ENCODE results near the gene TEX22. TPM values are rescaled to one million over a fixed set of nuclear protein-coding genes. Genes with fewer than 3 reads are reported as not detected.

Gene TEX22
- total RNA-seq, 4 donors from 2014 or later, result not detected

DNA sequence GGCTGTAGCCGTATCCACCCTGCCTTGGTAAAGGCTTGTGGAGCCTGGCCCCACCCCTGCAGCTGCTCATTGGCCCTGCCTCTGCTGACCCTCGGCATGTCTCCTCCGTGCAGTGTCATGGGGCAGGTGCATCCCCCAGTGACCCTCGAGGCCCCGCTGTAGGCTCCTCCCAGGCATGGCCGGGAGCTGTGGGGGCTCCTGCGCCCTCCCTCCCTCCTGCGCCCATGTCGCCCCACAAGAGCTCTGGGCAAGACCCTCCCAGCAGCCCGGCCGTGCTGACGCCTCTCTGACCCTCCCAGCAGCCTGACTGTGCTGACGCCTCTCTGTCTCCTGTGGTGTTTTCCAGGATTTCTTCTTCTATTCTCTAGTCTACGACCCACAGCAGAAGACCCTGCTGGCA lies 55.5 kb downstream of the TEX22 start:
- no peak for TF ChIP-seq POLR2A (IDR thresholded peaks at IDR 0.05)
- TF ChIP-seq, protein P1, sequence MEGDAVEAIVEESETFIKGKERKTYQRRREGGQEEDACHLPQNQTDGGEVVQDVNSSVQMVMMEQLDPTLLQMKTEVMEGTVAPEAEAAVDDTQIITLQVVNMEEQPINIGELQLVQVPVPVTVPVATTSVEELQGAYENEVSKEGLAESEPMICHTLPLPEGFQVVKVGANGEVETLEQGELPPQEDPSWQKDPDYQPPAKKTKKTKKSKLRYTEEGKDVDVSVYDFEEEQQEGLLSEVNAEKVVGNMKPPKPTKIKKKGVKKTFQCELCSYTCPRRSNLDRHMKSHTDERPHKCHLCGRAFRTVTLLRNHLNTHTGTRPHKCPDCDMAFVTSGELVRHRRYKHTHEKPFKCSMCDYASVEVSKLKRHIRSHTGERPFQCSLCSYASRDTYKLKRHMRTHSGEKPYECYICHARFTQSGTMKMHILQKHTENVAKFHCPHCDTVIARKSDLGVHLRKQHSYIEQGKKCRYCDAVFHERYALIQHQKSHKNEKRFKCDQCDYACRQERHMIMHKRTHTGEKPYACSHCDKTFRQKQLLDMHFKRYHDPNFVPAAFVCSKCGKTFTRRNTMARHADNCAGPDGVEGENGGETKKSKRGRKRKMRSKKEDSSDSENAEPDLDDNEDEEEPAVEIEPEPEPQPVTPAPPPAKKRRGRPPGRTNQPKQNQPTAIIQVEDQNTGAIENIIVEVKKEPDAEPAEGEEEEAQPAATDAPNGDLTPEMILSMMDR (IDR thresholded peaks at IDR 0.05 in 4 of 5, conservative IDR thresholded peaks at IDR 0.05 in 1 of 5), result no peak
- Histone ChIP-seq H3K4me3 (no peak overlapping the region), H3K4me1 (peaks cover under 1 to 3% of the 10 kb centered on the region in 2 donors), H3K36me3 (peaks cover 0 to 43% of the 10 kb centered on the region in 2 donors), H3K27me3 (no peaks in the 10 kb centered on the region), H3K9me3 (no peaks in the 10 kb centered on the region), H3K27ac (no peak overlapping the region)
- no peak for DNase-seq
- intact Hi-C loops (cut with DNase I; ENCODE audit: low total_unique reads), result no loop called here
- no peak for ATAC-seq
- in situ Hi-C loops (cut with MboI; ENCODE audit: low sequenced_read_pairs in 4 of 4), result no loop called here

DNA sequence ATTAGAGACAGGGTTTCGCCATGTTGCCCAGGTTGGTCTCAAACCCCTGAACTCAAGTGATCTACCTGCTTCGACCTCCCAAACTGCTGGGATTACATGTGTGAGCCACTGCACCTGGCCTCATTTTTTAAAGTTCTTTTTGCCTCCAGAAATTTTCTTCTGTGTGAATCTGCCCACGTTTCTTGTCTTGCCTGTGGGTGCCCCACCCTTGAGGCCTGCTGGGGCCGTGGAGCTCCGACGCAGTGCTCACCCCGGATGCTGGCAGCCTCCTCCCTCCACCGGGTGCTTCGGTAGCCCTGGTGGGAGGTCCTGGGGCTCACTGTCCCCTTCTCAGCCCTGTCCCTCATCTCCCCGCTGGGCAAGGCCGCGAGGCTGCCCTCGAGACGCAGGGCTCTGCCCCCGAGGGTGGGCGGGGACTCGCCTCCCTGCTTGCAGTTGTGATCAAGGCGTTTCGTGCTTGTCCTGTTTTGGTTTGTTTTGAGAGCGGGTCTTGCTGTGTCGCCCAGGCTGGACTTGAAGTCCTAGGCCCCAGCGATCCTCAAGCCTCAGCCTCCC lies 56.8 kb downstream of the TEX22 start:
- TF ChIP-seq POLR2A (IDR thresholded peaks at IDR 0.05), result no peak
- in situ Hi-C loops (cut with MboI; ENCODE audit: low sequenced_read_pairs in 4 of 4), result no loop called here
- Histone ChIP-seq H3K36me3 (peaks cover 0 to 38% of the 10 kb centered on the region in 2 donors), H3K9me3 (no peaks in the 10 kb centered on the region), H3K4me3 (no peak overlapping the region), H3K27ac (no peak overlapping the region), H3K4me1 (no peaks in the 10 kb centered on the region), H3K27me3 (no peaks in the 10 kb centered on the region)
- DNase-seq (no peak), ATAC-seq (no peak)
- intact Hi-C loops (cut with DNase I; ENCODE audit: low total_unique reads), result no loop called here

DNA sequence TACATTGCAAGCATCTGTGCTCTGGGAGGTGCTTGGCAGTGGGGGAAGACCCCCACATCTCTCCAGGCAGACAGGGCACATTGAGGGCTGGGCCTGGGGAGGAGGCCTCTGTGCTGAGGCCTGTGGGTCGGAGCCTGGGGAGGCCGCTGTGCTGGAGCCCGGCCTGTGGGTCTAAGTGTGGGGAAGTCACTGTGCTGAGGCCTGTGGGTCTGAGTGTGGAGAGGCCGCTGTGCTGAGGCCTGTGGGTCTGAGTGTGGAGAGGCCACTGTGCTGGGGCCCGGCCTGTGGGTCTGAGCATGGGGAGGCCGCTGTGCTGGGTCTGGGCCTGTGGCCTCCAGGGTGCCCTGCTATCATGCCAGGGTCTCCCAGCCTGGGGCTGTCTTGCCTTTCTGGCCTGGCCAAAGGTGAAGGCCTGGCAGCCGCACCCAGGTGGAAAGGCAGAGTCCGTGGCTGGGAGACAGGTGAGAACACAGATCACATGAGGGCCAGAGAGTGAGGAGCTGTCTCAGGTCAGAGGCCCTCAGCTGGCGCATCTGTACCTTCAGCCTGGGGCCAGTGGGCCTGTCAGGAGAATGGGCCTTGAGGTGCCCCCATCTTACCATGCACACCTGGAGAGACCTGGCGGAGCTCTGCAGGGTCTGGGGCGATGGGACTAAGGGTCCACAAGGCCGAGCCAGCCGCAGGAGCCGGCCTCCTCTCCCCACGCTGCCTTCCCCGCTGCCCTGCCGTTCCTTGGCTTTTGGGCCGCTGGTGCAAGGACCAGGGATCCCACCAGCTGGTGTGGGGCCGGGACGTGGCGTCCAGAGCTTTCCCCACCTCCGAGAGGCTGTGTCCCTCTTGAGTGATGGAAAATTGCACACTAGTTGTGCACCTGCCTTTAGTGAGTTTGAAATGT lies 57.7 kb downstream of the TEX22 start:
- intact Hi-C loops (cut with DNase I; ENCODE audit: low total_unique reads) (no loop called here), in situ Hi-C loops (cut with MboI; ENCODE audit: low sequenced_read_pairs in 4 of 4) (no loop called here)
- Histone ChIP-seq H3K9me3 (no peaks in the 10 kb centered on the region), H3K27ac (no peak overlapping the region), H3K4me3 (no peak overlapping the region), H3K36me3 (peaks cover 0 to 44% of the 10 kb centered on the region in 2 donors), H3K27me3 (no peaks in the 10 kb centered on the region), H3K4me1 (no peaks in the 10 kb centered on the region)
- ATAC-seq (no peak), DNase-seq (no peak)
- no peak for TF ChIP-seq POLR2A (IDR thresholded peaks at IDR 0.05)
- TF ChIP-seq, protein P1 (IDR thresholded peaks at IDR 0.05 in 4 of 5, conservative IDR thresholded peaks at IDR 0.05 in 1 of 5), result no peak

DNA sequence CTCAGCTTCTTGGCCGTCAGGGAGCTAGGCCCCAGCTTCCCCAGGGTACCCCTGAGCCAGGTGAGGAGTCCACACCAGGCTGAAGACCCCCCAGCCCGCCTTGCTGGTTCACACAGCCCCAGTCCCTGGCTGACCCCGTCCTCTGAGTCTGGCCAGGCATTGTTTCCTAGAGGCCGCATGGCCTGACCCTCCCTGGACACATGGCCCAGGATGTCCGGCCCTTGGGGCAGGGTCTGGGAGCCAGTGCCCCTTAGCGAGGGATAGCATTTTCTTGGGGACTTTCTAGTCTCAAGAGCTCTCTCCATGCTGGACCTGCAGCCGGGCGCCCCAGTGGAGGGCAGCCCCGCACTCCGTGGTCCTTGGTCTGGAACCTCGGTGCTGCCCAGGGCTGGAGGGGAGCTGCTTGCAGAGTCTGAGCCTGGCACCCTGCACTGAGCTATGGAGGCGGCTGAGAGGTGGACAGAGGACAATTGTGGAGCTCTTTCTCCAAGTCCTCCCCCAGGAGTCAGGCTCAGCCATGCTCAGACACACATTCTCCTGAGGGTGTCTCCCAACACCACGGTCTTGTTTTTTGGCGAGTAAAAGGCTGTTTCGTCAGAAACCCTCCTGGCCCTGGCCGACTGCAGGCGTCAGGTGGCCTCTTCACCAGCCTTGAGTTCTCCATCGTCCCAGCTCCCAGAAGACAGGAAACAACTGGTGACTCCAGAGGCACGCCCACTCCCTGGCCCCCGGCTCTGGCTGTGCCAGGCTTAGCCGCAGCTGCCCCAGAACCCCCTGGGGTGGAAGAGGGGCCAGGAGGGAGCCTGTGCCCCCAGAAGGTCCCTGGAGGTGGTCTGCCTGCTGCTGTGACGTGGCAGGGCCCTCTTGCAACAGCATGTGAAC lies 58.6 kb downstream of the TEX22 start:
- Histone ChIP-seq H3K4me1 (no peaks in the 10 kb centered on the region), H3K36me3 (peaks cover 0 to 51% of the 10 kb centered on the region in 2 donors), H3K4me3 (no peak overlapping the region), H3K27ac (no peak overlapping the region), H3K27me3 (no peaks in the 10 kb centered on the region), H3K9me3 (no peaks in the 10 kb centered on the region)
- intact Hi-C loops (cut with DNase I; ENCODE audit: low total_unique reads), result no loop called here
- TF ChIP-seq, protein P1 (IDR thresholded peaks at IDR 0.05 in 4 of 5, conservative IDR thresholded peaks at IDR 0.05 in 1 of 5), result no peak
- no peak for TF ChIP-seq POLR2A (IDR thresholded peaks at IDR 0.05)
- in situ Hi-C loops (cut with MboI; ENCODE audit: low sequenced_read_pairs in 4 of 4), result no loop called here
- ATAC-seq (peak; percentile 52 to 60), DNase-seq (no peak)

Measured in gastrocnemius medialis (tissue), 4 donors.